SIG-M5 (cell line): ENCODE results near the gene TRIM22.
"Not testable (repeated sequence)": the region's sequence is repeated elsewhere in the genome, so short reads cannot be mapped to it uniquely, and the experiment has no call there.

Experiments
- DNase-seq: peaks from one replicate; lab custom pipeline; 2025; lab: John Stamatoyannopoulos, UW

TRIM22 gene

GRCh38 chr11:5691238-5691963 lies 1.8 kb downstream of the TRIM22 start:
- not testable (repeated sequence) for DNase-seq

- DNase-seq = no peak
Observed at GRCh38 chr11:5691964-5692361, 2.4 kb downstream of the TRIM22 start.

GRCh38 chr11:5694642-5695041 lies 5.1 kb downstream of the TRIM22 start:
- no peak for DNase-seq

GRCh38 chr11:5695580-5695979 lies 6.0 kb downstream of the TRIM22 start:
- DNase-seq = no peak

GRCh38 chr11:5696210-5696609 lies 6.6 kb downstream of the TRIM22 start:
- no peak for DNase-seq

GRCh38 chr11:5698281-5698680 lies 8.7 kb downstream of the TRIM22 start:
- DNase-seq = no peak

- peak; percentile 13 for DNase-seq
Observed at GRCh38 chr11:5700421-5701054, 10.9 kb downstream of the TRIM22 start.

- DNase-seq = no peak
Observed at GRCh38 chr11:5701055-5701577, 11.5 kb downstream of the TRIM22 start.

GRCh38 chr11:5703741-5704536 lies 14.3 kb downstream of the TRIM22 start:
- DNase-seq = no peak

GRCh38 chr11:5705688-5706087 lies 16.1 kb downstream of the TRIM22 start:
- DNase-seq = no peak

- no peak for DNase-seq
Observed at GRCh38 chr11:5712507-5712906, 22.9 kb downstream of the TRIM22 start.

GRCh38 chr11:5713695-5714094 lies 24.1 kb downstream of the TRIM22 start:
- no peak for DNase-seq

- not testable (repeated sequence) for DNase-seq
Observed at GRCh38 chr11:5716518-5716917, 26.9 kb downstream of the TRIM22 start.

GRCh38 chr11:5719703-5720495 lies 30.3 kb downstream of the TRIM22 start:
- DNase-seq = no peak

- DNase-seq = no peak
Observed at GRCh38 chr11:5722622-5723021, 33.0 kb downstream of the TRIM22 start.

GRCh38 chr11:5726351-5726750 lies 36.8 kb downstream of the TRIM22 start:
- no peak for DNase-seq

GRCh38 chr11:5727691-5728090 lies 38.1 kb downstream of the TRIM22 start:
- DNase-seq = no peak

- no peak for DNase-seq
Observed at GRCh38 chr11:5736396-5736795, 46.8 kb downstream of the TRIM22 start, which contains the start of gene OR56B1. OR56B1 (plus strand) TSS chr11:5736448; CDS start chr11:5736517, 69 bp downstream.

GRCh38 chr11:5737091-5737490 lies 47.5 kb downstream of the TRIM22 start:
- no peak for DNase-seq

- no peak for DNase-seq
Observed at GRCh38 chr11:5737670-5738392, 48.2 kb downstream of the TRIM22 start.

- no peak for DNase-seq
Observed at GRCh38 chr11:5738431-5738830, 48.8 kb downstream of the TRIM22 start.
